ENCODE results near the gene METAP1.
A peak's percentile ranks its signal among the peaks of the same experiment; 100 is the strongest.

The METAP1 gene

DNA sequence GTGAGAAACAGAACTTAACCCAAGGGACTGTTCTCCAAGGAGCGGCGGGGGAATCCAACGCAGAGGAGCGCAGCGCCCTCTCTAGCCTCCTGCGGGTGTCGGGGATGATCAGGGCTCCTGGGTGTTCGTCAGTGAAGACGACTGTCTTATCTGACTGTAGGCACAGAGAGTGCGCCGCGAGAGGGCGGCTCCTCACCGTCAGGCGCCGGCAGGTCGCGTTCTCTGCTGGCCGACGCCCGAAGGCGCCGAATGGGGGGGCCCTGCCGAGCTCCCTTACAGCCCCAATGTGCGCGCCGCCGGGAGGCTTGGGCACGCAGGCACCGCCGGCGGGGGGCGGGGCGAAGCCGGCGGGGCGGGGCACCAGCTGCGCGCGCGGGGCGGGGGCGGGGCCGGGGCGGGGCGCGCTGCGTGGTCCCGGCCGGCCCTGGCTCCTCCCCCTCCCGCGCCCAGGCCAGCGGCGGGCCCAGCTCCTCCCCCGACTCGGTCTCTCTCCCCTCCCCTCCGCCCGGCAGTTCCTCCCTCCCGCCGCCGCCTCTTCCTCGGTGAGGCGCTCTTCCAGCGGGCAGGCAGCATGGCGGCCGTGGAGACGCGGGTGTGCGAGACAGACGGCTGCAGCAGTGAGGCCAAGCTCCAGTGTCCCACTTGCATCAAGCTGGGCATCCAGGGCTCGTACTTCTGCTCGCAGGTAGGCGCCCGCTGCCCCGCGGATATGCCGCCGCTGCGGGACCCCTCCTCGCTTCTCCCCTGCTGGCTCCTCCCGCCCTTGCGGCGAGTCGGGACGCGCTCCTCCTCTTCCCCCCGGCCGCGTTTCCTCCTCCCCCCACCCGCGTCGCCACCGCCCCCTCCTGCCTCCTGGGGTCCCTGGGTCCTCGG, at the start of gene METAP1:
METAP1 (plus strand) TSS at position 539 of the 873 bp plus-strand sequence; CDS start at position 572, 33 bp downstream.
- Histone ChIP-seq H3K9me3 (ENCODE audit: control insufficient read depth, low read length) (no peaks in the 10 kb centered on the region), H3K9ac (ENCODE audit: low read length) (peak within 1 kb of the TSS; percentile 89), H3K36me3 (ENCODE audit: control insufficient read depth, insufficient read depth, low read length, severe bottlenecking) (no peaks in the 10 kb centered on the region), H3K27me3 (replicated peaks; ENCODE audit: control insufficient read depth, insufficient read depth, low read length) (no peaks in the 10 kb centered on the region), H3K4me3 (ENCODE audit: low read length) (peak within 1 kb of the TSS; percentile 90), H3K4me1 (ENCODE audit: control insufficient read depth, insufficient read depth, low read length) (peaks cover 19% of the 10 kb centered on the region)
- DNase-seq (ENCODE audit: low read depth), result peak; percentile 98

DNA sequence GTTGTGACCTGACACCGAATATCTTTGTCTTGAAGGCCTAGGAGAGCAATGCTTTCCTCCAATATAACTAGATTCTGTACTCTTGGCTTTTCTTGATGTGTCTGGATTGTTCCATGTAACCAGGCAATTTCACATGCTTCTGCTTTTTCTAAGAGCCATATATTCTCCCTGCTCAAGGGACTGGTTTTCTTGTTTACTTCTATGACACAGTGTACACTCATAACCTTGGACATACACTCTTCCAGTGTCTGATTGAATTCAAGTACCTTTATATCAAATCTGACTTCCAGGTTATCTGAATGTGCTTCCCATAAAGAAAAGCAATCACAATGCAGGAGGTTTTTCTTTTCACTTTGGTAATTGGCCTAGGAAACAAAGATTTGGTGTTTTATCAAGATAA, 49.2 kb upstream of the METAP1 start:
- Histone ChIP-seq H3K4me3 (ENCODE audit: low read length) (no peak overlapping the region), H3K9me3 (ENCODE audit: control insufficient read depth, low read length) (no peaks in the 10 kb centered on the region), H3K27me3 (replicated peaks; ENCODE audit: control insufficient read depth, insufficient read depth, low read length) (no peaks in the 10 kb centered on the region), H3K4me1 (ENCODE audit: control insufficient read depth, insufficient read depth, low read length) (peaks cover 5% of the 10 kb centered on the region), H3K36me3 (ENCODE audit: control insufficient read depth, insufficient read depth, low read length, severe bottlenecking) (no peaks in the 10 kb centered on the region), H3K9ac (ENCODE audit: low read length) (no peak overlapping the region)
- DNase-seq (ENCODE audit: low read depth), result no peak

DNA sequence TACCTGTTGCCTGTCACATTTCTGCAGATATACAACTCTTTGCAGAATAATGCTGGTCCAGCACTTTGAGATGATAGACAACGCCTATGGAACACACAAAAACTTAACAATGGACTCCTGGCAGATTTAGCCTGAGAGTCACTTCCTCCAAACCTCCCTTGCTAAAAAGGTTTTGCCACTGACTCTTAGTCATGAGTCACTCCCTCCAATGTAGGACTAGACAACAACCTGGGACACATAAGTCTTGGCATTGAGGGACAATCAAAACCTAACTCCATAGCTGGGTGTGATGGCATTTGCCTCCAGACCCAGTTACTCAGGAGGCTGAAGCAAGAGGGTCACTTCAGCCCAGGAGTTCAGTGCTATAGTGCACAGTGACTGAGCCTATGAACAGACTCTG, 44.6 kb upstream of the METAP1 start:
- Histone ChIP-seq H3K27me3 (replicated peaks; ENCODE audit: control insufficient read depth, insufficient read depth, low read length) (no peaks in the 10 kb centered on the region), H3K36me3 (ENCODE audit: control insufficient read depth, insufficient read depth, low read length, severe bottlenecking) (no peaks in the 10 kb centered on the region), H3K9me3 (ENCODE audit: control insufficient read depth, low read length) (no peaks in the 10 kb centered on the region), H3K4me1 (ENCODE audit: control insufficient read depth, insufficient read depth, low read length) (peaks cover 5% of the 10 kb centered on the region), H3K9ac (ENCODE audit: low read length) (no peak overlapping the region), H3K4me3 (ENCODE audit: low read length) (no peak overlapping the region)
- DNase-seq (ENCODE audit: low read depth), result no peak

GRCh38 chr4:98951710-98952109, 43.8 kb upstream of the METAP1 start:
- Histone ChIP-seq H3K9me3 (ENCODE audit: control insufficient read depth, low read length) (no peaks in the 10 kb centered on the region), H3K27me3 (replicated peaks; ENCODE audit: control insufficient read depth, insufficient read depth, low read length) (no peaks in the 10 kb centered on the region), H3K4me1 (ENCODE audit: control insufficient read depth, insufficient read depth, low read length) (no peaks in the 10 kb centered on the region), H3K36me3 (ENCODE audit: control insufficient read depth, insufficient read depth, low read length, severe bottlenecking) (no peaks in the 10 kb centered on the region), H3K9ac (ENCODE audit: low read length) (no peak overlapping the region), H3K4me3 (ENCODE audit: low read length) (no peak overlapping the region)
- no peak for DNase-seq (ENCODE audit: low read depth)

DNA sequence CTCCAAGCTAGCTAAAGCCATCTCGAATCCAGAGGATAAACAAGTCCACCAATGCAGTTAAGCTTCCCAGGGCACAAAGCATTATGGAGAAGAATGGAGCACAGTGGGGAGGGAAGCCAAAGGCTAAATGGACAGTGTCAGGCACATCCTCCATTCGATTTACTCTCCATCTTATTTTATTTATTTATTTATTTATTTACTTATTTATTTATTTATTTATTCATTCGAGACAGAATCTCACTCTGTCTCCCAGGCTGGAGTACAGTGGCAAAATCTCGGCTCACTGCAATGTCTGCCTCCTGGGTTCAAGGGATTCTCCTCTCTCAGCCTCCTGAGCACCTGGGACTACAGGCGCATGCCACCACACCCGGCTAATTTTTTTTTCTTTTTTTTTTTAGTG, 40.3 kb upstream of the METAP1 start:
- no peaks in the 10 kb centered on the region for H3K36me3 ChIP-seq (ENCODE audit: control insufficient read depth, insufficient read depth, low read length, severe bottlenecking)
- H3K4me3 ChIP-seq (ENCODE audit: low read length), result no peak overlapping the region
- H3K9ac ChIP-seq (ENCODE audit: low read length), result no peak overlapping the region
- H3K27me3 ChIP-seq (replicated peaks; ENCODE audit: control insufficient read depth, insufficient read depth, low read length), result no peaks in the 10 kb centered on the region
- no peaks in the 10 kb centered on the region for H3K4me1 ChIP-seq (ENCODE audit: control insufficient read depth, insufficient read depth, low read length)
- DNase-seq (ENCODE audit: low read depth), result no peak
- no peaks in the 10 kb centered on the region for H3K9me3 ChIP-seq (ENCODE audit: control insufficient read depth, low read length)

GRCh38 chr4:98958065-98958464, 37.5 kb upstream of the METAP1 start:
- no peak overlapping the region for H3K4me3 ChIP-seq (ENCODE audit: low read length)
- H3K4me1 ChIP-seq (ENCODE audit: control insufficient read depth, insufficient read depth, low read length), result no peaks in the 10 kb centered on the region
- no peak overlapping the region for H3K9ac ChIP-seq (ENCODE audit: low read length)
- no peaks in the 10 kb centered on the region for H3K27me3 ChIP-seq (replicated peaks; ENCODE audit: control insufficient read depth, insufficient read depth, low read length)
- H3K9me3 ChIP-seq (ENCODE audit: control insufficient read depth, low read length), result no peaks in the 10 kb centered on the region
- H3K36me3 ChIP-seq (ENCODE audit: control insufficient read depth, insufficient read depth, low read length, severe bottlenecking), result no peaks in the 10 kb centered on the region
- DNase-seq (ENCODE audit: low read depth), result no peak

GRCh38 chr4:98959411-98959810, 36.1 kb upstream of the METAP1 start:
- H3K4me1 ChIP-seq (ENCODE audit: control insufficient read depth, insufficient read depth, low read length), result peaks cover 13% of the 10 kb centered on the region
- DNase-seq (ENCODE audit: low read depth), result no peak
- no peak overlapping the region for H3K9ac ChIP-seq (ENCODE audit: low read length)
- no peaks in the 10 kb centered on the region for H3K9me3 ChIP-seq (ENCODE audit: control insufficient read depth, low read length)
- no peak overlapping the region for H3K4me3 ChIP-seq (ENCODE audit: low read length)
- no peaks in the 10 kb centered on the region for H3K36me3 ChIP-seq (ENCODE audit: control insufficient read depth, insufficient read depth, low read length, severe bottlenecking)
- H3K27me3 ChIP-seq (replicated peaks; ENCODE audit: control insufficient read depth, insufficient read depth, low read length), result no peaks in the 10 kb centered on the region

DNA sequence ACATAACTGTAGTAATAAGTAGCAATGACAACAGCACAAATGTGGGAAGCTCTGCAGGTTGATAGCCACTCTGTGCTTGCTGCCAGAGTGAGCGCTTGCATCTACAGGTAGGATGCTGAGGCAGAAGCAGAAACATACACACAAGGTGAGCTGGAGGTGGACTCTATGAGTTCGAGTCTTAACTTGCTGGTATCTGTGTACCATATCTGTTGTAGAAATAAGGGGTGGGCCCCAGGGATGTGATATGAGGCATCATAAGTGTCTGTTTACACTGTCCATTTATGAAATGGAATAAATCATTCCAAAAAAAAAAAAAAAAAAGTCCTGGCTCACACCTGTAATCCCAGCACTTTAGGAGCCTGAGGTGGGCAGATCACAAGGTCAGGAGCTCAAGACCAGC, 33.8 kb upstream of the METAP1 start:
- H3K36me3 ChIP-seq (ENCODE audit: control insufficient read depth, insufficient read depth, low read length, severe bottlenecking), result no peaks in the 10 kb centered on the region
- H3K9ac ChIP-seq (ENCODE audit: low read length), result no peak overlapping the region
- H3K4me1 ChIP-seq (ENCODE audit: control insufficient read depth, insufficient read depth, low read length), result peaks cover 15% of the 10 kb centered on the region
- H3K9me3 ChIP-seq (ENCODE audit: control insufficient read depth, low read length), result no peaks in the 10 kb centered on the region
- no peak overlapping the region for H3K4me3 ChIP-seq (ENCODE audit: low read length)
- H3K27me3 ChIP-seq (replicated peaks; ENCODE audit: control insufficient read depth, insufficient read depth, low read length), result no peaks in the 10 kb centered on the region
- DNase-seq (ENCODE audit: low read depth), result no peak

DNA sequence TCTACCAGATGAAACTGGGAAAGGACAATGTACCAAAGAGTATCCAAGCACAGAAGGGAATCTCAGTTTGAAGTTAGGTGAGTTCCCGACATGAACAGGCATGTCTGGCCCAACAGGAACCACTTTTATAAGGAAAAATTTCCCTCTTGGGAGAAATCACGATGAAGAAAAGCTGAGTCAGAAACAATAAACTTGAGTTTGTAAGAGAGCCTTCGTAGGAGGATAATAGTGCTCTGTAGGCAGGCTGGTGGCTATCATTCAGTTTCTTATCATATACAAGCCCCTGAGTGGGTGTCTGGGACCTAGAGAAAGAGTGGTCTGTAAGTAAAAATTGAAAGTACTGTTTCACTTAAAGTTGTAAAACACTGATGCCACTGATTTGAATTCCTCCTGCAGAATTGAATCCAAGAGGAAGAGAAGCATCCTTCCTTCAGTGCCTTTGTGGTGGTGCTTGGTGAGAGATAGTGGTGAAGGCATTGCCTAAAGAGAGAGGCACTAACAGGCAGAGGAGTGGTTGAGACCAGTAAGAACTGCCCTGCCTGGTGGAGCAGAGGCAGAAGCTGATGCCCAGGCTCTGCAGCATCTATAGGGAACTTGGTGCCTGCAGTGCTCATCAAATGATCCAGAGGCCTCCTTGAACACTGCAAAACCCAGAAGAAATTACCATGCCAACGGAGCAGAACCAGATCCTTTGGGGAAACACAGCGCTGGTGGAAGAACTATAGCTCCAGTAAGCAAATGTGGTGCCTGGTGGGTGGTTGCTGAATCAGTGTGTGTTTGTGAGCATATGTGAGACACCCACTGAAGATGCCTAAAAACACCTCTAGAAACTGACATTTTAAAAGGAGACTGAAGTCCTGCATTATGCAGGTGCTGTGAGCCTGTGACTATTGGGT, 31.7 kb upstream of the METAP1 start:
- no peaks in the 10 kb centered on the region for H3K27me3 ChIP-seq (replicated peaks; ENCODE audit: control insufficient read depth, insufficient read depth, low read length)
- peak overlapping the region; percentile 28 for H3K4me3 ChIP-seq (ENCODE audit: low read length)
- no peaks in the 10 kb centered on the region for H3K9me3 ChIP-seq (ENCODE audit: control insufficient read depth, low read length)
- H3K36me3 ChIP-seq (ENCODE audit: control insufficient read depth, insufficient read depth, low read length, severe bottlenecking), result no peaks in the 10 kb centered on the region
- peak overlapping the region; percentile 8 for H3K9ac ChIP-seq (ENCODE audit: low read length)
- DNase-seq (ENCODE audit: low read depth), result no peak
- peaks cover 15% of the 10 kb centered on the region for H3K4me1 ChIP-seq (ENCODE audit: control insufficient read depth, insufficient read depth, low read length)

DNA sequence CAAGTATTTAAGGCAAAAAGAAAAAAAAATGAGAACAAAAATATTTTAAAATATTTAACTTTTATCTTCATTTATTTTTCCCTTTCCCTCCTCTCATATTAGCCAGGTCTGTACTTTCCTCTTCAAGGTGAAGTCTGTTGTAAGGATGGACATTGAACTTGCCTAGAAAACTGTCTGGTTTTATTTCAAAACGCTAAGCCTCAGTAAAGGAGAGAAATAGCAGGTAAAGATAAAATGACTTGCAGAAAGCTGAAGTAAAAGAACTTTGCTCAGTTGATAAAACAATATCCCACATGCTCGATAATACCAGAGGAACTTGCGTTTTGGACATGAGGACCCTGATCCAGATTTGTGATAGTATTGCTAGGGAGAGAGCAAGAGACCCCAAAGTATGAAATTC, 28.6 kb upstream of the METAP1 start:
- Histone ChIP-seq H3K36me3 (ENCODE audit: control insufficient read depth, insufficient read depth, low read length, severe bottlenecking) (no peaks in the 10 kb centered on the region), H3K27me3 (replicated peaks; ENCODE audit: control insufficient read depth, insufficient read depth, low read length) (no peaks in the 10 kb centered on the region), H3K9me3 (ENCODE audit: control insufficient read depth, low read length) (no peaks in the 10 kb centered on the region), H3K4me3 (ENCODE audit: low read length) (no peak overlapping the region), H3K9ac (ENCODE audit: low read length) (no peak overlapping the region), H3K4me1 (ENCODE audit: control insufficient read depth, insufficient read depth, low read length) (peaks cover 15% of the 10 kb centered on the region)
- DNase-seq (ENCODE audit: low read depth), result no peak

- no peak overlapping the region for H3K4me3 ChIP-seq (ENCODE audit: low read length)
- no peak for DNase-seq (ENCODE audit: low read depth)
- no peak overlapping the region for H3K9ac ChIP-seq (ENCODE audit: low read length)
- H3K4me1 ChIP-seq (ENCODE audit: control insufficient read depth, insufficient read depth, low read length), result peaks cover 15% of the 10 kb centered on the region
- no peaks in the 10 kb centered on the region for H3K9me3 ChIP-seq (ENCODE audit: control insufficient read depth, low read length)
- no peaks in the 10 kb centered on the region for H3K27me3 ChIP-seq (replicated peaks; ENCODE audit: control insufficient read depth, insufficient read depth, low read length)
- no peaks in the 10 kb centered on the region for H3K36me3 ChIP-seq (ENCODE audit: control insufficient read depth, insufficient read depth, low read length, severe bottlenecking)
Measured at GRCh38 chr4:98967786-98968329, 27.7 kb upstream of the METAP1 start.

Measured in adipocyte (in vitro differentiated cells).